H9 (cell line): Measurements from ENCODE around the gene PRR23E. TPM values are rescaled to one million over a fixed set of nuclear protein-coding genes. Genes with fewer than 3 reads are reported as not detected.

Experiments
- DNase-seq: peaks from one replicate; pipeline ENCODE4 v3.0.0-alpha.2; 2017
- H2AFZ ChIP-seq: one replicate; pipeline ENCODE4 v1.6.1; 2013; ENCODE audit warnings: mild to moderate bottlenecking, low read length, control low read depth, moderate library complexity
- H2AK5ac ChIP-seq: 2 replicates; pipeline ENCODE4 v1.6.1; 2013; ENCODE audit warnings: low read length, control low read depth, mixed read lengths; ENCODE audit not compliant: insufficient read length
- H2BK120ac ChIP-seq: one replicate; pipeline ENCODE4 v1.6.1; 2013; ENCODE audit warnings: low read depth, mild to moderate bottlenecking, low read length, control low read depth, inconsistent platforms; ENCODE audit not compliant: poor library complexity, severe bottlenecking
- H2BK12ac ChIP-seq: 2 replicates; pipeline ENCODE4 v1.6.1; 2013; ENCODE audit warnings: low read length, control low read depth, mixed read lengths, low read depth; ENCODE audit not compliant: insufficient read length
- H2BK15ac ChIP-seq: 2 replicates; pipeline ENCODE4 v1.6.1; 2013; ENCODE audit warnings: low read depth, low read length, control low read depth
- H2BK20ac ChIP-seq: one replicate; pipeline ENCODE4 v1.6.1; 2013; ENCODE audit warnings: low read depth, mild to moderate bottlenecking, low read length, control low read depth, inconsistent platforms; ENCODE audit not compliant: poor library complexity, severe bottlenecking
- H2BK5ac ChIP-seq: 2 replicates; pipeline ENCODE4 v1.6.1; 2013; ENCODE audit warnings: low read length, control low read depth, mixed read lengths; ENCODE audit not compliant: insufficient read length
- H3K14ac ChIP-seq: 2 replicates; pipeline ENCODE4 v1.6.1; 2013; ENCODE audit warnings: low read length, control low read depth; ENCODE audit not compliant: insufficient read depth
- H3K18ac ChIP-seq: 2 replicates; pipeline ENCODE4 v1.6.1; 2013; ENCODE audit warnings: low read depth, mild to moderate bottlenecking, mixed read lengths, low read length, control low read depth; ENCODE audit not compliant: insufficient read length
- H3K23ac ChIP-seq: 2 replicates; pipeline ENCODE4 v1.6.1; 2013; ENCODE audit warnings: low read length, control low read depth, mixed read lengths, low read depth; ENCODE audit not compliant: insufficient read length
- H3K23me2 ChIP-seq: 2 replicates; pipeline ENCODE4 v1.6.1; 2013; ENCODE audit warnings: low read depth, mild to moderate bottlenecking, mixed read lengths, low read length, control low read depth; ENCODE audit not compliant: insufficient read length, poor library complexity, severe bottlenecking
- H3K27ac ChIP-seq: 2 replicates; pipeline ENCODE4 v1.5.1; 2013; ENCODE audit warnings: low read length, control low read depth, mixed read lengths, low read depth; ENCODE audit not compliant: insufficient read length
- H3K27me3 ChIP-seq: 2 replicates; pipeline ENCODE4 v1.6.1; 2013; ENCODE audit warnings: low read length, control low read depth, inconsistent platforms; ENCODE audit not compliant: insufficient read depth
- H3K4ac ChIP-seq: 2 replicates; pipeline ENCODE4 v1.6.1; 2013; ENCODE audit warnings: low read depth, mild to moderate bottlenecking, control low read depth, inconsistent platforms, low read length, moderate library complexity
- H3K4me1 ChIP-seq: 2 replicates; pipeline ENCODE4 v1.6.1; 2013; ENCODE audit warnings: low read length, control low read depth, inconsistent platforms; ENCODE audit not compliant: insufficient read depth
- H3K4me2 ChIP-seq: 2 replicates; pipeline ENCODE4 v1.6.1; 2013; ENCODE audit warnings: low read length, control low read depth, mixed read lengths; ENCODE audit not compliant: insufficient read length, insufficient read depth
- H3K56ac ChIP-seq: 2 replicates; pipeline ENCODE4 v1.6.1; 2013; ENCODE audit warnings: low read depth, mild to moderate bottlenecking, mixed read lengths, low read length, control low read depth; ENCODE audit not compliant: insufficient read length
- H3K79me1 ChIP-seq: 2 replicates; pipeline ENCODE4 v1.6.1; 2013; ENCODE audit warnings: low read depth, mild to moderate bottlenecking, moderate library complexity, low read length, control low read depth, inconsistent platforms; ENCODE audit not compliant: insufficient read depth, poor library complexity, severe bottlenecking
- H3K79me2 ChIP-seq: 2 replicates; pipeline ENCODE4 v1.6.1; 2013; ENCODE audit warnings: low read length, control low read depth, inconsistent platforms; ENCODE audit not compliant: insufficient read depth
- H3K9ac ChIP-seq: 2 replicates; pipeline ENCODE4 v1.6.1; 2013; ENCODE audit warnings: low read length, control low read depth, mixed read lengths; ENCODE audit not compliant: insufficient read length; ENCODE audit errors: extremely low read depth
- H3K9me3 ChIP-seq: one replicate; pipeline ENCODE4 v1.6.1; 2013; ENCODE audit warnings: low read depth, low read length, inconsistent platforms; ENCODE audit not compliant: control insufficient read depth
- H3T11ph ChIP-seq: one replicate; pipeline ENCODE4 v1.6.1; 2013; ENCODE audit warnings: mild to moderate bottlenecking, low read length, control low read depth, inconsistent platforms
- H4K20me1 ChIP-seq: one replicate; pipeline ENCODE4 v1.6.1; 2013; ENCODE audit not compliant: control insufficient read depth, insufficient read length, insufficient read depth
- H4K5ac ChIP-seq: 2 replicates; pipeline ENCODE4 v1.6.1; 2013; ENCODE audit warnings: low read depth, mild to moderate bottlenecking, mixed read lengths, low read length, control low read depth; ENCODE audit not compliant: insufficient read length
- H4K8ac ChIP-seq: replicated peaks from 2 replicates; pipeline ENCODE4 v1.6.1; 2013; ENCODE audit warnings: low read length, control low read depth, mixed read lengths, low read depth; ENCODE audit not compliant: insufficient read length
- H4K91ac ChIP-seq: 2 replicates; pipeline ENCODE4 v1.6.1; 2013; ENCODE audit warnings: low read depth, mild to moderate bottlenecking, moderate library complexity, mixed read lengths, low read length, control low read depth; ENCODE audit not compliant: insufficient read length
- H3K27ac Mint-ChIP-seq, 3 experiments: 2 replicates in 2 of 3; 3 replicates in 1 of 3; pipeline ENCODE4 v1.8.0; 2020 to 2021; ENCODE audit warnings: mixed read lengths in 3 of 3, mild to moderate bottlenecking in 1 of 3, moderate library complexity in 1 of 3
- H3K27me3 Mint-ChIP-seq: 2 replicates; pipeline ENCODE4 v1.8.0; 2021; ENCODE audit warnings: low read depth, mild to moderate bottlenecking, moderate library complexity, mixed read lengths
- H3K36me3 Mint-ChIP-seq, 3 experiments: 2 replicates in 2 of 3; 3 replicates in 1 of 3; pipeline ENCODE4 v1.8.0; 2020 to 2021; ENCODE audit warnings: low read depth in 3 of 3, mixed read lengths in 3 of 3; ENCODE audit not compliant: insufficient read depth in 1 of 3
- H3K4me1 Mint-ChIP-seq, 2 experiments: 2 replicates each; pipeline ENCODE4 v1.8.0; 2020; ENCODE audit warnings: mixed read lengths in 2 of 2
- H3K4me3 Mint-ChIP-seq, 2 experiments: 2 replicates in 1 of 2; 3 replicates in 1 of 2; pipeline ENCODE4 v1.8.0; 2020 to 2021; ENCODE audit warnings: mild to moderate bottlenecking in 2 of 2, mixed read lengths in 2 of 2, moderate library complexity in 1 of 2
- H3K9me3 Mint-ChIP-seq, 2 experiments: 2 replicates in 1 of 2; 3 replicates in 1 of 2; pipeline ENCODE4 v1.8.0; 2020; ENCODE audit warnings: mild to moderate bottlenecking in 2 of 2, mixed read lengths in 2 of 2, moderate library complexity in 1 of 2
- WGBS: extraction: QIAGEN DNeasy Blood & Tissue Kit; methylation state at CpG from one replicate; pipeline ENCODE4 v1.1.7; 2013; ENCODE audit warnings: missing lambda C conversion rate, low lambda C conversion rate, mixed read lengths; ENCODE audit not compliant: insufficient read length; ENCODE audit errors: extremely low coverage; 5-methylcytosine and 5-hydroxymethylcytosine counted together
- total RNA-seq: library from RNA; stranded (reverse); gene quantifications from 2 replicates; pipeline ENCODE4 v1.2.1, GENCODE V29; 2021
- TF ChIP-seq, protein P1 (sequence below): fragments of 200-600 bp; sonication (generic); conservative IDR thresholded peaks from 3 replicates; pipeline ENCODE4 v1.8.0; 2021; ENCODE audit warnings: antibody characterized with exemption, mild to moderate bottlenecking

The PRR23E gene
- total RNA-seq, 1 experiment from 2014 or later: not detected

DNA sequence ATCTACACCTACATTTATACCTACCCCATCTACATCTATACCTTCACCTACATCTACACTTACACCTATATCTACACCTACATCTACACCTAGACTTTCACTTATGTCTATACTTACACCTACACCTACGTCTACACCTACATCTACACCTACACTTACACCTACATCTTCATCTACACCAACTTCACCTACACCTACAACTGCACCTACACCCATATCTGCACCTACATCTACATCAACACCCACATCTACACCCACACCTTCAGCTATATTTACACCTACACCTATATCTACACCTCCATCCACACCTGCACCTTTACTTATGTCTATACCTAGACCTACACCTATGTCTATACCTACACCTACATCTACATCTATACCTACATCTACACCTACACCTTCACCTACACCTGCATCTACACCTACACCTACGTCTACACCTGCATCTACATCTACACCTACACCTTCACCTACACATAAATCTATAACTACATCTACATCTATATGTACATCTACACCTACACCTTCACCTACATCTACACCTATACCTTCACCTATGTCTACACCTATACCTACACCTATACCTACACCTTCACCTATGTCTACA lies 30.9 kb upstream of the PRR23E start:
- Histone ChIP-seq H4K91ac (no peak overlapping the region), H4K5ac (no peak overlapping the region), H3K14ac (no peak overlapping the region), H4K20me1 (no peaks in the 10 kb centered on the region), H3K4me2 (no peak overlapping the region), H3T11ph (no peak overlapping the region), H2BK5ac (no peak overlapping the region), H3K4me1 (peaks cover 3% of the 10 kb centered on the region; the same call in 1 of the 2 replicates), H2BK12ac (no peak overlapping the region), H3K9me3 (no peaks in the 10 kb centered on the region), H2AK5ac (no peak overlapping the region), H3K23me2 (no peaks in the 10 kb centered on the region), H3K23ac (no peak overlapping the region), H2BK20ac (no peak overlapping the region), H2BK120ac (no peak overlapping the region), H3K79me1 (no peaks in the 10 kb centered on the region), H3K9ac (no peak overlapping the region), H3K27me3 (no peaks in the 10 kb centered on the region), H3K18ac (no peak overlapping the region), H2BK15ac (no peak overlapping the region), H2AFZ (no peak overlapping the region), H3K27ac (no peak overlapping the region), H4K8ac (no peak overlapping the region), H3K56ac (no peak overlapping the region), H3K4ac (no peak overlapping the region), H3K79me2 (no peaks in the 10 kb centered on the region)
- no peak overlapping the region for H3K27ac Mint-ChIP-seq
- H3K9me3 Mint-ChIP-seq: no peaks in the 10 kb centered on the region
- no peak for DNase-seq
- no peaks in the 10 kb centered on the region for H3K36me3 Mint-ChIP-seq
- TF ChIP-seq, protein P1, sequence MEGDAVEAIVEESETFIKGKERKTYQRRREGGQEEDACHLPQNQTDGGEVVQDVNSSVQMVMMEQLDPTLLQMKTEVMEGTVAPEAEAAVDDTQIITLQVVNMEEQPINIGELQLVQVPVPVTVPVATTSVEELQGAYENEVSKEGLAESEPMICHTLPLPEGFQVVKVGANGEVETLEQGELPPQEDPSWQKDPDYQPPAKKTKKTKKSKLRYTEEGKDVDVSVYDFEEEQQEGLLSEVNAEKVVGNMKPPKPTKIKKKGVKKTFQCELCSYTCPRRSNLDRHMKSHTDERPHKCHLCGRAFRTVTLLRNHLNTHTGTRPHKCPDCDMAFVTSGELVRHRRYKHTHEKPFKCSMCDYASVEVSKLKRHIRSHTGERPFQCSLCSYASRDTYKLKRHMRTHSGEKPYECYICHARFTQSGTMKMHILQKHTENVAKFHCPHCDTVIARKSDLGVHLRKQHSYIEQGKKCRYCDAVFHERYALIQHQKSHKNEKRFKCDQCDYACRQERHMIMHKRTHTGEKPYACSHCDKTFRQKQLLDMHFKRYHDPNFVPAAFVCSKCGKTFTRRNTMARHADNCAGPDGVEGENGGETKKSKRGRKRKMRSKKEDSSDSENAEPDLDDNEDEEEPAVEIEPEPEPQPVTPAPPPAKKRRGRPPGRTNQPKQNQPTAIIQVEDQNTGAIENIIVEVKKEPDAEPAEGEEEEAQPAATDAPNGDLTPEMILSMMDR: no peak
- H3K27me3 Mint-ChIP-seq: peaks cover 13% of the 10 kb centered on the region
- H3K4me3 Mint-ChIP-seq: no peak overlapping the region
- WGBS: 100% methylated on average over 2 of the region's 2 CpGs
- H3K4me1 Mint-ChIP-seq: peaks cover 8 to 11% of the 10 kb centered on the region in 2 experiments
